ENCODE measurements around the gene HEG1.
"Not testable (repeated sequence)": the region's sequence is repeated elsewhere in the genome, so short reads cannot be mapped to it uniquely, and the experiment has no call there.

Gene HEG1

GRCh38 chr3:125055913-125056745 lies at the start of gene HEG1:
TSS of gene HEG1 (minus strand) at chr3:125055997. CDS start at chr3:125055890, 107 bp downstream.
- no peak for DNase-seq

GRCh38 chr3:125105116-125105515 lies 49.3 kb upstream of the HEG1 start:
- no peak for DNase-seq

GRCh38 chr3:125104639-125105038 lies 48.8 kb upstream of the HEG1 start:
- no peak for DNase-seq

- no peak for DNase-seq
Observed at GRCh38 chr3:125103406-125103805, 47.6 kb upstream of the HEG1 start.

DNA sequence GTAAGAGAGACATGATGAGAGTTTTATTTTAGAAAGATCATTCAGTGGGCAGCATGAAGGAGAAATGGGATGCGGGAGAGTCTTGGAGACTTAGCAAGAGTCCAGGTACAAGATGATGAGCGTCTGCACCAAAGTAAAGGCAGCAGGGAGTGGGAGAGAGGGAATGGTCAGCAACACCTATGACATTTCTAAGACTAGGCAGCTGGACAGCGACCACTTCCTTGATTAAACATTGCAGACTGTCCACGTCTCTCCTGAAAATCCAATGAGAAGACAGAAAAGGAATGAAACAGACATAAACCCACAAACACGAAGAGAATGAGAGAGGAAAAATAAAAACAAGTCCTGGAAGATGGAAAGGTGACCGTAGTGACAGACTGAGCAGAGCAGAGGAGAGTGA lies 46.7 kb upstream of the HEG1 start:
- DNase-seq: no peak

DNA sequence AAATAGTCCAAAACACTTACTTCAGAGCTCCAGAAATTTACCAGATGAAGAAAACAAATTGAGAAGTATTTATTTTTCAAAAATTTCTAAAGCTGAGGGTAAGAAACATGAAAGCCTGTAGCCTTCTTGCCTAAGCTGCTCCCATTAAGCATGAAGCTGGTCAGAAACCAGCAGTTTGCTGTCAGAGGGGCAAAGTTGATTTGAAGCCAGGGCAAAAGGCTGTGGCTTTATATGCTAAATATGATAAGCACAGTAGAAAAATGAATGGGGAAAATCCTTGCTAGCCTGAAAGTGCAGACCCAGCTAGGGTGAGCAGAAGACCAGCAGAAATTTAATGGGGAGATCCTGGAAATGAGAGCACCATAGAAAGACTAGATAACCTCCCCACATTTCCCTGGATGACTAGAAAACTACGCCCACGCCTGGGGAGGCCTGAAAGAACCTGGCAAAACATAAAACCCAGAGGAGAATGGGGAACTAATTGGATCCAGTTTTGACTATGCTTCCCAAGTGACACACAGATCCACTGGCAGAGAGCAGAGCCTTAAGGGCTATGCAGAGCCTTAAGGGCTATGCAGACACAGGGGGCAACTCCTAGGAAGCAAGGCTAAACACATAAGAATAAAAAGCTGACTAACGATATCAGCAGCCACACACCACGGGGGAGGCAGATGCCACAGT lies 43.0 kb upstream of the HEG1 start:
- DNase-seq: no peak

GRCh38 chr3:125090649-125091048 lies 34.9 kb upstream of the HEG1 start:
- DNase-seq: no peak

DNA sequence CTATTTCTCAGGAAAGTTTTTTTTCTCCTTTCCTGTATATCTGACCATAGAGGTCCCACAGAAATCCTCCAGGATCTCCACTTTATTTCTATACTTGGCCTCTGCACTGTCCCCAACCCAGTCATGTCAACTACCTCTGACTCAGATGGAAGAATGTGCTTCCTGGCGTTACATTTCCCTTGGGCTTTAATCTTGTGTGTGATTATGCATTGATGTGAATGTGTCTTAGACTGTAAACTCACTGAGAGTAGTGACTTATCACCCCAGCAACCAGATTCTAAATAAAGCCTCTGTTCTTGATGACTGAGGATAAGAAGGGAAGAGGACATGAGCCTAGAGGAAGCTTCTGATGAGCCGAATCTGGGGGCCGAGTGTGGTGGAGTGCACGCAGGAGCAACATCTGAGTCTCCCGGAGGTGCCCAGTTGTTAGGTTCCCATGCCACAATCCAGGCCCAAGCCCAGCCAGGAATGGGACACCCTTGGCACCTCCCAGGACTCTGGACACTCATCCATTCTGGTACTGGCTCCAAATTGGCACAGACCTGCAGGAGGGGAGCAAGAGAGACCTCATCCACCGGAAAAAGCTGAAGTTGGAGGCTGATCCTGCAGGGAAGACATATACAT lies 32.1 kb upstream of the HEG1 start:
- DNase-seq: no peak

- no peak for DNase-seq
Observed at GRCh38 chr3:125085166-125085565, 29.4 kb upstream of the HEG1 start.

- no peak for DNase-seq
Observed at GRCh38 chr3:125083776-125084175, 28.0 kb upstream of the HEG1 start.

DNA sequence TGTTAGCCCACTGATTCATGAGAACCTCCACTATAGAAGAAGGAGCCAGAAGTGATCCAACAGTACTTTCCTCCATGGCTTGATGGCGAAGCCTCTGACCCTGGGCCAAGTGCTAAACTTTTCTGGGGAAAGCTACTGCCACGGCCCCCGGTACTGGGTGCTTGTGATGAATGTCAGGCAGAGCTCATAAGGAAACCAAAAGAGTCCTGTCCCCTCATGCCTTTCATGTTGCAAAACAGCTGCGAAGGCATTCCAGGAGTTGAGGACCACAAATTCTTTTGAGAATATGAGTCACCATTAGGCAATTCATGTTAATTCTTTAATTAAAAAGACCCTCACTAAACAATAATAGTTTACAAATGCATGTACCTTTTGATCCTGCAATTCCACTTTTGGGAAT lies 26.5 kb upstream of the HEG1 start:
- DNase-seq: not testable (repeated sequence)

DNA sequence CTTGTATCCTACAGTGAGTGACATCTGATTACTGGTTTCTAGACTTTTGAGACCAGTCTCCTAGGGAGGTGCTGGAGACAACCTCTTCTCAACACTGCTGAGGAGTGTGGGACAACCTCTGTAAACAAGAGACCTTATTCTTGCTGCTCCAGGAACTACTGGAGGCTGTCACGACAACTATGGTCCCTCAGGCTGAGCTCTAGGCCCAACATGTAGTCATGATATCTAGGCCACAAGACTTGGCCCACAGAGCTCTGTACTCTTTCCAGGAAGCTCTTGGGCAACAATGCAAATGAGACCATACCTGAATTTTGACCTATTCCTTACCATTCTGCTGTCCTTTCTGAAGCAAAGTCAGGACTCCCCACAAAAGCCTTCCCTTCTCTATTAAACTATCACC lies 24.3 kb upstream of the HEG1 start:
- DNase-seq: no peak

DNA sequence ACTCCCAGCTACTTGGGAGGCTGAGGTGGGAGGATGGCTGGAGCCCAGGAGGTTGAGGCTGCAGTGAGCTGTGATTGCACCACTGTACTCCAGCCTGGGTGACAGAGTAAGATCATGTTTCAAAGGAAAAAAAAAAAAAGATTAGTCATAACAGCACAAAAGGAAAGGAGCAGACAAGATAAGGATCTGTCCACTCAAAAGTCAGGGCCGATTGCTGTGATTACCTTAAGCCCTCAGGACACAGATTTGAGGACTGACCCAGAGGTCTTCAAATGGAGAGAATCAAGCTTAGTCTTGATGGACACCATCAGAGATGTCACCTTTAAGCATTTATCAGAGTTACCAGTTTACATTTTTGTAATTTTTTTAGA lies 23.9 kb upstream of the HEG1 start:
- DNase-seq: no peak

- no peak for DNase-seq
Observed at GRCh38 chr3:125078951-125079674, 23.3 kb upstream of the HEG1 start.

GRCh38 chr3:125077864-125078263 lies 22.1 kb upstream of the HEG1 start:
- DNase-seq: no peak

- no peak for DNase-seq
Observed at GRCh38 chr3:125076464-125076863, 20.7 kb upstream of the HEG1 start.

DNA sequence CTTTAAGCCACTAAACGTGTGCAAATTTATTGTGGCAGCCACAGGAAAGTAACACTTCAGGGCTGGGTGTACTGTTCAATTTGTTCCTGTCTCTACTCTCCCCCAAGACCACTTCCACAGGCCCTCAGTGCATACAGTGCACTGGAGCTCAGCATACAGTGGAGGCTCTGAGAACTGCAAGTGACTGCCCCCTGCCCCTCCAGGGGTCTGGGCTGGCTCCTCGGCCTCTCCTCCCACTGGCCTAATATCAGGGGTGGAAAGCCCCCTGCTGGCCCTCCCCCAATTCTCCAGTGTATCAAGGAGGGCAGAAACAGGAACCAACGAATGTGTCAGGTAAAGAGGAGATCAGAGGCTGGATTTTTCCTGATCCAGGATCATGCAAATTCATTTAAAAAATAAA lies 19.9 kb upstream of the HEG1 start:
- DNase-seq: no peak

GRCh38 chr3:125073390-125073905 lies 17.7 kb upstream of the HEG1 start:
- DNase-seq: no peak

GRCh38 chr3:125072749-125073389 lies 17.1 kb upstream of the HEG1 start:
- no peak for DNase-seq

DNA sequence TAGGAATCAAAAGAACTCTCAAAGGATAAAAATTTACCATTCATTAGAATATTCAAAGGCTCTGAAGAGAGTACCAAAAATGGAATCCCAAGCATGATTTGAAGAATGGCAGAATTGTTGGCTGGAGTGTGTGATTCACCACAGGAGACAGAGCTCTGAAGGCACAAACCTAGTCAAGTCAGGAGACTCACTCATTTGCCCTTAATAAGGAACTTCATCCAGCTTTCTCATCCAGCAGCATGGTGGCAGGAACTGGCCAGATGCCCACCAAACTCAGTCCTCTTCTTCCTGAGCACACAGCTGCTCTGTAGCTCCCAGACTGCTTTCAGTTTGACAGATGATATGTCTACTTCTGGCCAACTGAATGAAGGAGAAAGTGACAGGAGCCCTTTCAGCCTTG lies 16.5 kb upstream of the HEG1 start:
- DNase-seq: no peak

DNA sequence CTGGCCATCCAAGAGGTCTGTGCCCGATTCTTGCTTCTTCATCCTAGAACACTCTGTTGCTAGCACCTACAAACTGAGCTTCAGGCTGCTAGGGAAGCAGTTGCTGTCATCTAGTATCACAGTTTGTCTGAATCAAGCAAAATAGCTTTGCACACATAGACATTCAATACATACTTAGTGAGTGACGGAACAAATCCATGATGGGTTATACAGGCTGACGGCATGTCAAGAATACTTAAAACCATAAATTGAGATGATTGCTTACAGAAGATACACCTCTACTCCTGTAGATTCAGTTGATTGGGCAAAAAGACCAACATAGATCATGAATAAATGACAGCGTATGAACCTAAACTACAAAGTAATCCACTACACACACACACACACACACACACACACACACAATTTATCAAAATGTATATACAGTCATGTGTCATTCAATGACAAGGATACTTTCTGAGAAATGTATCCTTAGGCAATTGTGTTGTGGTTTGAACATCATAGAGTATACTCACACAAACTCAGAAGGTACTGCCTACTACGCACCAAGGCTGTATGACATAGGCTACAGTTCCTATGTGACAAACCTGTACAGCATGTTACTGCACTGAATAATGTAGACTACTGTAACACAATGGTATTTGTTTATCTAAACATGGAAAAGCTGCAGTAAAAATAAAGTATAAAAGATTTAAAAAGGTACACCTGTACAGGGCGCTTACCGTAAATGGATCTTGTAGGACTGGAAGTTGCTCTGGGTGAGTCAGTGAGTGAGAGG lies 14.4 kb upstream of the HEG1 start:
- no peak for DNase-seq

- DNase-seq: no peak
Observed at GRCh38 chr3:125069452-125069851, 13.7 kb upstream of the HEG1 start.

Data from NCI-H1048 (cell line).